ENCODE data around the gene NPC1.

The NPC1 gene

GRCh38 chr18:23545247-23545789 is 41.0 kb downstream of the NPC1 start:
- DNase-seq, result no peak

- DNase-seq, result no peak
These were observed 43.8 kb downstream of the NPC1 start for GRCh38 chr18:23542461-23542860.

- DNase-seq, result no peak
These were observed 44.8 kb downstream of the NPC1 start for GRCh38 chr18:23541349-23542093.

GRCh38 chr18:23540867-23541266 is 45.4 kb downstream of the NPC1 start:
- DNase-seq, result no peak

GRCh38 chr18:23539911-23540525 is 46.3 kb downstream of the NPC1 start:
- DNase-seq, result no peak

GRCh38 chr18:23539296-23539695 is 47.0 kb downstream of the NPC1 start:
- no peak for DNase-seq

GRCh38 chr18:23538870-23539269 is 47.4 kb downstream of the NPC1 start:
- DNase-seq, result no peak

GRCh38 chr18:23538001-23538400 is 48.3 kb downstream of the NPC1 start:
- no peak for DNase-seq

- DNase-seq, result no peak
These were observed 49.0 kb downstream of the NPC1 start for GRCh38 chr18:23537274-23537673.

- no peak for DNase-seq
These were observed 50.1 kb downstream of the NPC1 start for GRCh38 chr18:23536204-23536603.

- no peak for DNase-seq
These were observed 52.0 kb downstream of the NPC1 start for GRCh38 chr18:23534276-23534675.

- no peak for DNase-seq
These were observed 53.5 kb downstream of the NPC1 start for GRCh38 chr18:23532848-23533247.

GRCh38 chr18:23531912-23532311 is 54.4 kb downstream of the NPC1 start:
- DNase-seq, result no peak

- DNase-seq, result no peak
These were observed 56.1 kb downstream of the NPC1 start for GRCh38 chr18:23530195-23530594.

- DNase-seq, result peak; percentile 62
These were observed 56.7 kb downstream of the NPC1 start for GRCh38 chr18:23529604-23530003.

GRCh38 chr18:23528580-23529472 is 57.5 kb downstream of the NPC1 start:
- no peak for DNase-seq

- DNase-seq, result peak; percentile 24
These were observed 59.7 kb downstream of the NPC1 start for GRCh38 chr18:23526501-23527063.

- no peak for DNase-seq
These were observed 62.0 kb downstream of the NPC1 start for GRCh38 chr18:23524213-23524707.

- DNase-seq, result peak; percentile 74
These were observed 62.7 kb downstream of the NPC1 start for GRCh38 chr18:23523429-23524212.

- no peak for DNase-seq
These were observed 64.4 kb downstream of the NPC1 start for GRCh38 chr18:23521907-23522306.

- no peak for DNase-seq
These were observed 65.0 kb downstream of the NPC1 start for GRCh38 chr18:23521271-23521670.

GRCh38 chr18:23519734-23520133 is 66.6 kb downstream of the NPC1 start:
- no peak for DNase-seq

All from fibroblast of upper back skin (primary cell).